Osteoblast (primary cell): ENCODE data around the gene C17orf50. TPM values are rescaled to one million over a fixed set of nuclear protein-coding genes. Genes with fewer than 3 reads are reported as not detected.

Experiments used
- DNase-seq: peaks from one replicate; pipeline ENCODE4 v3.0.0; 2011; ENCODE audit warnings: low spot score, mixed read lengths; ENCODE audit not compliant: insufficient read length; ENCODE audit errors: missing footprints
- H2AFZ ChIP-seq: 2 replicates; pipeline ENCODE4 v1.6.0; 2011; ENCODE audit warnings: mild to moderate bottlenecking, low read length
- H3K27ac ChIP-seq: 2 replicates; pipeline ENCODE4 v1.5.1; 2011; ENCODE audit warnings: mild to moderate bottlenecking, low read depth, low read length, moderate library complexity
- H3K27me3 ChIP-seq: 2 replicates; pipeline ENCODE4 v1.6.0; 2012; ENCODE audit warnings: mild to moderate bottlenecking, control low read depth, inconsistent platforms, low read length, moderate library complexity; ENCODE audit not compliant: insufficient read depth
- H3K36me3 ChIP-seq: 2 replicates; pipeline ENCODE4 v1.5.1; 2011; ENCODE audit warnings: mild to moderate bottlenecking, low read length, control low read depth, moderate library complexity; ENCODE audit not compliant: insufficient read depth
- H3K4me1 ChIP-seq: 2 replicates; pipeline ENCODE4 v1.5.1; 2011; ENCODE audit warnings: mild to moderate bottlenecking, low read length, control low read depth, moderate library complexity; ENCODE audit not compliant: insufficient read depth
- H3K4me2 ChIP-seq: 2 replicates; pipeline ENCODE4 v1.6.0; 2011; ENCODE audit warnings: mild to moderate bottlenecking, low read length; ENCODE audit not compliant: insufficient read depth
- H3K4me3 ChIP-seq: fragments of 200-600 bp; sonication (generic); 3 replicates; pipeline ENCODE4 v1.5.1; 2012; ENCODE audit warnings: mild to moderate bottlenecking, low read length, inconsistent platforms; ENCODE audit not compliant: insufficient read depth
- H3K79me2 ChIP-seq: 2 replicates; pipeline ENCODE4 v1.6.0; 2012; ENCODE audit warnings: mild to moderate bottlenecking, low read length, control low read depth, inconsistent platforms; ENCODE audit not compliant: insufficient read depth
- H3K9me3 ChIP-seq: 2 replicates; pipeline ENCODE4 v1.5.1; 2011; ENCODE audit warnings: low read depth, low read length, control low read depth
- H4K20me1 ChIP-seq: 2 replicates; pipeline ENCODE4 v1.6.0; 2012; ENCODE audit warnings: mild to moderate bottlenecking, low read length, control low read depth; ENCODE audit not compliant: insufficient read depth
- total RNA-seq: library from RNA; depleted of rRNA; stranded (reverse); fragments of >200 nt; gene quantifications from 2 replicates; pipeline ENCODE4 v1.2.3, GENCODE V29; 2012
- TF ChIP-seq, protein P1 (sequence below): IDR thresholded peaks from 2 replicates; pipeline ENCODE4 v1.5.1; 2011; ENCODE audit warnings: mild to moderate bottlenecking, low read depth, low read length, moderate library complexity; ENCODE audit errors: extremely low read depth

C17orf50 gene
- total RNA-seq, 1 donor = not detected

DNA sequence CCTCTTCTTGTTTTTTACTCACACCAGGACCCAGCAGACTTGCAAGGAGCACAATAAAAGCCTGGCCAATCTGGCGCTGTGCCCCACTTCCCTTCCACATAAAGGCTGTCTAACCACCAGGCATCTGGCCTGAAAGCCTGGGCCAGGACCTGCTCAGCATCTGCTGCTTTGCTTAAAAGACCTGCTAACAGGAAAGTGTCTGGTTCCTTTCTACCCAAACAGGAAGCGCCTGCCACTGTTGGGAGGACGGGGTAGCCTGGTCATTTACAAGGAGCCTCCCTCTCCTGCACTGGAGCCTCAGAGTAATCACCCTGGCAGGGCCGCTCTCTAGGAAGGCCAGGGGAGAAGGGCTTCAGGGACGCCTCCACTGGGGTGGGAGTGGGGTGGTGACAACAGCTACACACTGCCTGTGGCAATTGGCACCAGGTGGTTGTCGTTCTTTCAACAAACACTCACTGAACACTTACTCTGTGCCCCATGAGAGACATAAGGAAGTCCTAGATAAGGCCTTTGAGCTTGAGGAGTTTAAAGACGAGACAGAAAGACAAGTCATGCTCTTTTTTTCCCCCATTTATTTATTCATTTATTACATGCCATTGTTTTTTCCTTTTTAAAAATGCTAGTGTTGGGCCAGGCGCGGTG is 41.0 kb downstream of the C17orf50 start:
- Histone ChIP-seq H2AFZ (no peak overlapping the region), H3K4me2 (no peak overlapping the region), H3K27me3 (peaks cover 21% of the 10 kb centered on the region), H4K20me1 (no peaks in the 10 kb centered on the region), H3K4me1 (peaks cover 6% of the 10 kb centered on the region), H3K27ac (no peak overlapping the region), H3K4me3 (no peak overlapping the region), H3K79me2 (no peaks in the 10 kb centered on the region), H3K36me3 (no peaks in the 10 kb centered on the region), H3K9me3 (no peaks in the 10 kb centered on the region)
- DNase-seq = no peak
- TF ChIP-seq, protein P1, sequence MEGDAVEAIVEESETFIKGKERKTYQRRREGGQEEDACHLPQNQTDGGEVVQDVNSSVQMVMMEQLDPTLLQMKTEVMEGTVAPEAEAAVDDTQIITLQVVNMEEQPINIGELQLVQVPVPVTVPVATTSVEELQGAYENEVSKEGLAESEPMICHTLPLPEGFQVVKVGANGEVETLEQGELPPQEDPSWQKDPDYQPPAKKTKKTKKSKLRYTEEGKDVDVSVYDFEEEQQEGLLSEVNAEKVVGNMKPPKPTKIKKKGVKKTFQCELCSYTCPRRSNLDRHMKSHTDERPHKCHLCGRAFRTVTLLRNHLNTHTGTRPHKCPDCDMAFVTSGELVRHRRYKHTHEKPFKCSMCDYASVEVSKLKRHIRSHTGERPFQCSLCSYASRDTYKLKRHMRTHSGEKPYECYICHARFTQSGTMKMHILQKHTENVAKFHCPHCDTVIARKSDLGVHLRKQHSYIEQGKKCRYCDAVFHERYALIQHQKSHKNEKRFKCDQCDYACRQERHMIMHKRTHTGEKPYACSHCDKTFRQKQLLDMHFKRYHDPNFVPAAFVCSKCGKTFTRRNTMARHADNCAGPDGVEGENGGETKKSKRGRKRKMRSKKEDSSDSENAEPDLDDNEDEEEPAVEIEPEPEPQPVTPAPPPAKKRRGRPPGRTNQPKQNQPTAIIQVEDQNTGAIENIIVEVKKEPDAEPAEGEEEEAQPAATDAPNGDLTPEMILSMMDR = no peak

DNA sequence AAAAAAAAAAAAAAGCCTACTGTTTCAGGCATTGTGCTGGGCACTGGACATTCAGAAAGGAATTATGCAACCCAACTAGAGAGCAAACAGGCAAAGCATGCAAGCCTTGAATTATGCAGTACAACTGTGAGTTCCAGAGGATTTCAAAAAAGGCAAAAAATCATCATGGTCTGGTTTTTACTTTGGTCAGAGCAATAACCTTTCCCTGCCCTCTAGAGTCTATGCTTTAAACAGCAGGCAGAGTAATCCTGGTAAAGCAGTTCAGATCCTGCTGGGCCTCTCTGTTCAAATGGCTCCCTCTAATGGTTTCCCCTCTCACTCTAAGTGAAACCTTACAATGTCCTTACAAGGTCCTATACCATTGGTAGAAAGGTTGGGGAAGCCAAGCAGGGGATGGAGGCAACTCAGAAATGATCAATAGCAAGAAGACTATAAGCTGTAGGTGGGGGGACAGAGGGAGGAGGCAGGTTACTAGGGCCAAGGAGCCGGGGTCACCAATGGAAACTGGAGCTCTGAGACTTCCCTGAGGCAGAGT is 44.0 kb downstream of the C17orf50 start:
- peaks cover 4% of the 10 kb centered on the region for H3K27me3 ChIP-seq
- peaks cover 4% of the 10 kb centered on the region for H3K79me2 ChIP-seq
- no peak overlapping the region for H3K4me2 ChIP-seq
- TF ChIP-seq, protein P1 = peak; percentile 100
- no peaks in the 10 kb centered on the region for H4K20me1 ChIP-seq
- no peaks in the 10 kb centered on the region for H3K9me3 ChIP-seq
- peaks cover 21% of the 10 kb centered on the region for H3K4me1 ChIP-seq
- no peak overlapping the region for H3K27ac ChIP-seq
- H2AFZ ChIP-seq = no peak overlapping the region
- no peak overlapping the region for H3K4me3 ChIP-seq
- no peaks in the 10 kb centered on the region for H3K36me3 ChIP-seq
- DNase-seq = peak; percentile 98

DNA sequence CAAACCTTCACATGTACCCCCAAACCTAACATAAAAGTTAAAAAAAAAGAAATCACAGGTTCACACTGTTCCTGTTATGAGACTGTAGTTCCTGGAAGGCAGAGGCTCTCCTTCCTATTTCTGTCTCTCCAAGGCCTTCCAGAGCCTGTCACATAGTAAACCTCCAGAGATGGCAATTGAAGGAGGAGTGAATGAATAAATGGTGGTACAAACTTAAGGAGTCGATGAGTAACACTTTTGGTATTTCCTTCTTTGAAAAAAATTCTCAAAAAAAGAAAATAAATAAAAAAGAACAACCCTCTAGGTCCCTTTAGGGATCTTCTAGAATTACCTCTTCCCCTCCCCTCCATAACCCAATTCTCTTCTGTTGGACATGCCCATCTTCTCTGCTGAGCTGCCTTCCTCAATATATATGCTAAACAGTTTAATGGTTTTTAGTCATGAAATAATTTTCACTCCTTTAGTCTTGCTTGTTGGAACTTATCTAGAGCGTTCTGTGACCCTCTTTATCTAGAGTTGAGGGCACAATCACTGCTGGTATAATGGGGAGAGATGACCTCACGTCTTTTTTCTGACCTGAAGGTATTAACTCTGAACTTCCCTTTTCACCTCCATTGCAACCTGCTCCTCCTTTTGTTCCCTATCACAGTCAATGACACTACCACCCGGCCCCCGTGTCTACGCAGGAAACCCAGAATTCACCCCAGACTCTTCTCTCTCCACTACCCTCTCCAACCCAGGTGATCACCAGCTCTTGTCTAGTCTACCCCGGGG is 46.9 kb downstream of the C17orf50 start:
- Histone ChIP-seq H4K20me1 (peaks cover 20% of the 10 kb centered on the region), H3K79me2 (peaks cover 33% of the 10 kb centered on the region), H3K4me2 (no peak overlapping the region), H3K27ac (peak overlapping the region; percentile 20), H3K36me3 (no peaks in the 10 kb centered on the region), H3K27me3 (no peaks in the 10 kb centered on the region), H3K4me3 (no peak overlapping the region), H3K4me1 (peaks cover 39% of the 10 kb centered on the region), H3K9me3 (no peaks in the 10 kb centered on the region), H2AFZ (peak overlapping the region; percentile 36)
- DNase-seq = peak; percentile 72
- TF ChIP-seq, protein P1 = no peak

DNA sequence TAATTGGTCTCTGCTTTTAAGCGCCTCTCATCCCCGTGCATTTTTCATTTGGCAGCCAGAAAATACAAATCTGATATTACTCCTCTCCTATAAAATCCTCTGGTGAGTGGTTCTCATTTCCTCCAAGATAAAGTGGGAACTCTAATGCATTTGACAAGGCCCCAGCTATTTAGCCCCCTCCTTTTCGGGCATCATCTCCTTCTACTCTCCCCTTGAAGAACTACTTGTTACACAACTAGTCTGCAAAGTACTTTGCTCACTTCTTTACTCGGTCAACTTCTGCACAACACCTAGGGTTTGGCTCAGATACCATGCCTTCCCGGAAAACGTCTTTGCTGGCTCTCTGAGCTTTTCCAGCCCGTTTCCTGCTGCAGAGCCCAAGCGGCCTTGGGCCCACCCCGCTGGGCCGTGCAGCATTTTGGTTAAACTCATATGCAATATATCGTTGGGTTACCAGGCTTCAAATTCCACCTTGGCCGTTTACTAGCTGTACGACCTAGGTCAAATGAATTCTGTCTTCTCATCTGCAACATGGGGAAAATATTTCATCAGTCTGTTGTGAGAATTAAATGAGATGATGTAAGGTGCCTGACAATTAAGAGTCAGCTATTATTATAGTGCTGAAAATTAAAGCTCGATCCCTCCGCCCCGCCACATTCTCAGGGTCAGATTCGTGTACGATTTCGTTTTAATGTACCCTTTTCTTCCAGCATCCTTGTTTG is 47.7 kb downstream of the C17orf50 start:
- H3K27ac ChIP-seq = peak overlapping the region; percentile 99
- H3K79me2 ChIP-seq = peaks cover 41% of the 10 kb centered on the region
- no peak for DNase-seq
- H3K4me2 ChIP-seq = peak overlapping the region; percentile 95
- peak overlapping the region; percentile 96 for H2AFZ ChIP-seq
- H4K20me1 ChIP-seq = peaks cover 24% of the 10 kb centered on the region
- H3K27me3 ChIP-seq = no peaks in the 10 kb centered on the region
- peaks cover 39% of the 10 kb centered on the region for H3K4me1 ChIP-seq
- TF ChIP-seq, protein P1 = no peak
- no peaks in the 10 kb centered on the region for H3K36me3 ChIP-seq
- H3K9me3 ChIP-seq = no peaks in the 10 kb centered on the region
- H3K4me3 ChIP-seq = peak overlapping the region; percentile 93
